Astrocyte of the spinal cord (primary cell): ENCODE data around the gene C6orf89.
A peak's percentile ranks its signal among the peaks of the same experiment; 100 is the strongest.

Source experiments
- DNase-seq: peaks from one replicate; pipeline ENCODE4 v3.0.0; 2011; ENCODE audit warnings: low read depth, low spot score
- H3K4me3 ChIP-seq: 2 replicates; pipeline ENCODE4 v1.5.1; 2011; ENCODE audit warnings: low read depth, mild to moderate bottlenecking, low read length, moderate library complexity
- in situ Hi-C: cut with HindIII; loops from 2 replicates; pipeline ENCODE4 v1.10.0; 2017; ENCODE audit warnings: low sequenced_read_pairs
- TF ChIP-seq, protein P1 (sequence below): IDR thresholded peaks from 2 replicates; pipeline ENCODE4 v1.5.1; 2012; ENCODE audit warnings: low read depth, mild to moderate bottlenecking, low read length, inconsistent platforms

Gene C6orf89

DNA sequence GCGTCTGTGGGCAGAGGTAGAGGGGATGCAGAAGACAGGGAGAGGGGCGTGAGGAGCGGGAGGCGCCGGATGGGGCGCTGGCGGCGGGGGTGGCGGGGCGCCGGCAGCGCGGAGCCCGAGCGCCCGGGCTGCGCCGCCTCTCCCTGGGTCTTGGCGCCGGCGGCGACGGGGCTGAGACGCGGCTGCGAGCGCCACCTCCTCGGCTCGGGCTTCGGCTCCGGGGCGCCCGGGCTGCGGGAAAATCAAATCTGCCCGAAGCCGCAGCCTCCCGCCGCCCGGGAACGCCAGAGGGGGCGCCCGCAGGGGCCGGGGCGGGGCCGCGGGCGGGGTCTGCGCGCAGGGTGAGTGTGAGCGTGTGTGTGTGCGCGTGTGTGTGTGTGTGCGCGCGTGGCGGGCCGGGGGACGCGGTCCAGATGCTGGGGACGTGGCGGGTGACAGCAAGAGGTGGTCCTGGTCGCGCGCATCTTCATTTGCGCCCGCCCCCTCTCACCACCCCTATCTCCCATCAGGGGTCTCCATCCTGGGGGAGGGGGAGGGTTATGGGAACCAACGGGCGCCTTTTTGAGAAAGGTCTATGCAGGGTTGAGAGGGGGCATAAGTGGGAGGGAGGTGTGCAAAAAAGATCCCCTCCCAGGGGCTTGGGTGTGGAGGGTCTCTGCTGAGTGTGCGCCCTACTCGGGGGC is 45.9 kb upstream of the C6orf89 start:
- DNase-seq: no peak
- TF ChIP-seq, protein P1, sequence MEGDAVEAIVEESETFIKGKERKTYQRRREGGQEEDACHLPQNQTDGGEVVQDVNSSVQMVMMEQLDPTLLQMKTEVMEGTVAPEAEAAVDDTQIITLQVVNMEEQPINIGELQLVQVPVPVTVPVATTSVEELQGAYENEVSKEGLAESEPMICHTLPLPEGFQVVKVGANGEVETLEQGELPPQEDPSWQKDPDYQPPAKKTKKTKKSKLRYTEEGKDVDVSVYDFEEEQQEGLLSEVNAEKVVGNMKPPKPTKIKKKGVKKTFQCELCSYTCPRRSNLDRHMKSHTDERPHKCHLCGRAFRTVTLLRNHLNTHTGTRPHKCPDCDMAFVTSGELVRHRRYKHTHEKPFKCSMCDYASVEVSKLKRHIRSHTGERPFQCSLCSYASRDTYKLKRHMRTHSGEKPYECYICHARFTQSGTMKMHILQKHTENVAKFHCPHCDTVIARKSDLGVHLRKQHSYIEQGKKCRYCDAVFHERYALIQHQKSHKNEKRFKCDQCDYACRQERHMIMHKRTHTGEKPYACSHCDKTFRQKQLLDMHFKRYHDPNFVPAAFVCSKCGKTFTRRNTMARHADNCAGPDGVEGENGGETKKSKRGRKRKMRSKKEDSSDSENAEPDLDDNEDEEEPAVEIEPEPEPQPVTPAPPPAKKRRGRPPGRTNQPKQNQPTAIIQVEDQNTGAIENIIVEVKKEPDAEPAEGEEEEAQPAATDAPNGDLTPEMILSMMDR: peak; percentile 14
- in situ Hi-C loops: no loop called here
- peak overlapping the region; percentile 33 for H3K4me3 ChIP-seq

DNA sequence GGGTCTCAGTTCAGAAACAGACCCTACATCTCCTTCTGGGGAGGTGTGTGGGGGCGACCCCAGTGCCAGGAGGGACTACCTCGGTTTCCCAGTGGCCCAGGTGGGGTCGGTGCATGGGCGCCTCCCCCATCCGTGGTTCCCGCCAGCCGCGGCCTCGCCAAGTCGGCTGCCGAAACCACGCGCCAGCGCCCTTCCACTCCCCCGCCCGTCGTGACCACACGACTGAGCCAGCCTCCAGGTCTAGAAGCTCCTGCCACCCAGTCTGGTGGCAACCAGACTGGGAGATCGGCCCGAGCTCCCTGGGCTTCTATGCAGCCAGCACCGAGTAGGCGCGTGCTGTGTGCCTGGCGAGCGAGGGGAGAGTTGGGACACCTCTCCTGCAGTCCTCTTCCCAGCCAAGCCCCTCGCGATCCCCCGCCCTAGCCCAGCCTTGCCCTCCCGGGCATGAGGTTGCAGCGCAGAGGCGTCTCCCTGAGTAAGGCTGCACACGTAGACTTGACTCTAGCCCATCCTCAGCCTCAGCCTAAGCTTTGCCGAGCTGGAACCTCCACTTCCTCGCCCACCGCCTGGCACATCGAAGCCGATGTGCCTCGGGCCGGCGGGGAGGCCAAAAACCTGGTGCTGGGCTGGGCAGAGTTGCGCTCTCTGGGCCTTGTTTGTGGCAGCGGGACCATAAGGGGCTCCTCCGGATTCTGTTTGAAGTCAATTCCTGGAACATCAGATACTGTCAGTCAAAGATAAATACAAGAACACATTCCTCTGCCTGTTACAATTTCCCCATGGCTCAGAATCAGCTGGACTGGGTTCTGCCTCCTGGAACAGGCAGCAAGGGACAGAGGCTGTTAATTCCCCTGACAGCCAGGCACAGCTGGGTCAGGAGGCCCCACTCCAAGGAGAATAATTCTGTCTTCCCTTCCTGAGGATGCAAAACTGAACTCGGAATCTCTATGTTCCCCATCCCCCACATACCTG is 45.0 kb upstream of the C6orf89 start:
- no peak overlapping the region for H3K4me3 ChIP-seq
- TF ChIP-seq, protein P1: no peak
- in situ Hi-C loops: no loop called here
- no peak for DNase-seq

DNA sequence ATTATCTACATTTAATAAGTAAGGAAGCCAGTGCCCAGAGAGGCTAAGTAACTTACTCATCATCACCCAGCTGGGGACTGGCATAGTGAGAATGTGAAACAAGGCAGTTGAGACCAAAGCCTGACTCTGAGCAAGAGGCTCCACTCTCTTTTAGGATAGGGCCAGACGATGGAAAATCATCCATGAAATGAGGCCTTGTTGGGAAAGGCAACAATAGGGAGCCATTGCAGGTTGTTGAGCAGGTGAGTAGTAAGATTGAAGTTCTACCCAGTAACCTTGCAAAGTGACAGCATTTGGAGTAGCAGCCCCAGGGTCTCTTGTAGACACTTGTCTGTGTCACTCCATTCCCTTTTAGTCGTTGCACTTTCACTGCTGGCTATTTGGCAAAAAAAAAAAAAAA is 44.0 kb upstream of the C6orf89 start:
- no peak overlapping the region for H3K4me3 ChIP-seq
- DNase-seq: no peak
- in situ Hi-C loops: no loop called here
- TF ChIP-seq, protein P1: no peak

DNA sequence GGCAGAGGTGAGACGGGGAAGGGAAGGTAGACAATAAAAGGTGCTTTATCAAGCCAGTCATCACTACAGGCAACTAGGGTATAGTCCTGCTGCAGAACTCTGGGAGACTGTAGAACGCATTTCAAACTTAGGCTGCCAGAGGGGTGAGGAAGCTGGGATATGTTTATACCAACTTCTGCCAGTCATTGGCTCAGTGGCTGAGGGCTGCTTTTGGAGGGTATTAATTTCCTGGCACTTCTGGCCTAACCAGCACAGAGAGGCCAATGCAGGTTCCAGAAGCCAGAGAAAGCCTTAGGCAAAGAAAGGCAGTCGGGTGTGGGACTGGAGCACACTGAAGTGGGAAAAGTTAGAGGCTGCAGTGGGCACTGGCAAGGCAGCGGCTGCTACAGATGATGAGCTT is 42.6 kb upstream of the C6orf89 start:
- in situ Hi-C loops: no loop called here
- no peak for DNase-seq
- H3K4me3 ChIP-seq: no peak overlapping the region
- TF ChIP-seq, protein P1: no peak

DNA sequence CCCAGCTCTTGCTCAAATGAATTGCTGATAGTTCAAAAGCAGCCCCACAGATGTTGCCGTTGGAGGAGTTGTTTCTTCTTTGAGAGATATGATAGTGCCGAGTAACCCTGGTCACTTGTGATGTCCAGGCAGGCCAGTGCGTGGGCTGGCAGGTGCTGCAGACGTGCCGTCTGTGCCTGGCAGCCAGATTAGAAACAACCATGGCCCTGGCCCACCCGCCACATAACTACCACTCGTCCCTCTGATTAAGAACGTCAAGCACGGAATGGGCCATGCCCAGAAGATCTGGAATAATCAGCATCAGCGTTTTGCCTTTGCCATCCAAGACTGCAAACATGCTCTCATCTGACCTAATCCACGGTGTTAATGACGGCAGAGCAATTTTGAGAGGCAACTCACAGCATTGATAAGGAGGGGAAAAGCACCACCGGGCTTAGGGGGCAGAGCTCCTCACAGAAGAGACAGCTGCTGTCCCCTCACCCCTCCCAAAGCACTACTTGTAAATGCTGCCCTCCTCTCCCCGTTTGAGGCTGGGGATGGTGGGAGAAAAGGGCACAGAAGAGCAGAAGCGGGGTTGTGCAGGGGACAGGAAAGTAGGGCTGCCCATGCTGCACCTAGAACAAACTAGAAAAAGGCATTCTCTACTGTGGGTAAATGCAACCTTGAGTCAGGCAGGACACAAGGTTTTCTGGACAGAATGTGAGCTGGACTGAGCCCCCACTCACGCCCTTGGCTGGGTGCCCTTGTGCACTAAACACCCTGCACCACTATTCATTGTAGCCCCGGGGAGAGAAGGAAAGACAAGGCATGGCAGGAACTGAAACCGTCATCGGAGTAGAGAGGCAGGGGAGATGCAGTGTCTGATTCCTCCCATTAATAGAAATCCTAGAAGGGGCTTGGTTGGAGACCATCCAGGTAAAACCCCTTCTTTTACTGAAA is 41.3 kb upstream of the C6orf89 start:
- H3K4me3 ChIP-seq: no peak overlapping the region
- no peak for DNase-seq
- in situ Hi-C loops: no loop called here
- TF ChIP-seq, protein P1: no peak

DNA sequence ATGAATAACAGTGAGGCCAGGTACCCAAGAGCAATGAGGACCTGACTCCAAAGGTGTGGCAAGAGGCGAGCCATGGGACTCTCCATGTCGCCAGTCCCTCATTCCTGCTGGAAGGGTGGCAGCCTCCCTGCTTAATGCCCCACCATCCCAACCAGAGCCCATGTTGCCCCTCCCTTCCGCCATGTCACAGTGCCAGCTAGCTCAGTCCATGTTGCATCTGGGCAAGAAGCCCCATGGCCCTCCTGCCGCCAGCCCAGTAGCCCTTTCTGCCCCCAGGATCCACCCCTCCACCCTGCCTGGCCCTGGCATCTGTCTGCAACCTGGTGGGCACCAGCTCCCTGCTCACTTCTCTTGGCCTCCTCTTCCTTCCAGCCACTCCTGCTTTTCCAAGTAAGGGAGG is 40.5 kb upstream of the C6orf89 start:
- in situ Hi-C loops: no loop called here
- no peak for DNase-seq
- H3K4me3 ChIP-seq: no peak overlapping the region
- TF ChIP-seq, protein P1: no peak
